GM12878 (cell line): ENCODE data around the gene PTPN13. TPM values are rescaled to one million over a fixed set of nuclear protein-coding genes. Genes with fewer than 3 reads are reported as not detected.

Source experiments
- ATAC-seq: fragments of 200-7000 bp; cut with Tn5 transposase; 3 replicates; pipeline ENCODE4 v1.9.1; 2020; ENCODE audit warnings: mild to moderate bottlenecking, moderate library complexity
- BruUV-seq: library from RNA; stranded (reverse); fragments of 400-500 nt; replicated peaks from 2 replicates; lab custom pipeline; 2021; lab: Mats Ljungman, UMichigan
- CTCF ChIA-PET: fragments of 300-600 bp; sonication (Branson Sonifier 250); formaldehyde crosslinking; extraction: SDS; loops from one replicate; lab custom pipeline; 2021; ENCODE audit warnings: inconsistent platforms; lab: Yijun Ruan, JAX
- POLR2A ChIA-PET: fragments of 350-600 bp; formaldehyde crosslinking; extraction: SDS; loops from one replicate; lab custom pipeline; 2021; ENCODE audit warnings: inconsistent platforms; lab: Charles Lee
- RAD21 ChIA-PET: fragments of 300-600 bp; sonication (Branson Sonifier 250); formaldehyde crosslinking; loops from one replicate; lab custom pipeline; 2023; ENCODE audit warnings: antibody characterized with exemption; ENCODE audit not compliant: unreplicated experiment; lab: Charles Lee
- SMC1A ChIA-PET: fragments of 300-600 bp; sonication (Branson Sonifier 250); formaldehyde crosslinking; loops from one replicate; lab custom pipeline; 2023; ENCODE audit not compliant: unreplicated experiment, uncharacterized antibody; lab: Charles Lee
- DNase-seq: peaks from one replicate; pipeline ENCODE4 v3.0.0-alpha.2; 2011; ENCODE audit warnings: low read depth, low spot score
- FAIRE-seq: peaks from 3 replicates; lab custom pipeline; 2011; peaks lifted over from hg19 to GRCh38; lab: Jason Lieb, UNC
- H2AFZ ChIP-seq: 2 replicates; pipeline ENCODE4 v1.6.0; 2011; ENCODE audit warnings: low read depth, low read length, control low read depth; ENCODE audit not compliant: control insufficient read depth
- H3K27ac ChIP-seq: 2 replicates; pipeline ENCODE4 v1.5.1; 2011; ENCODE audit warnings: control low read depth; ENCODE audit not compliant: control insufficient read depth, insufficient read depth
- H3K27me3 ChIP-seq, 2 experiments: replicated peaks in 1 of 2; 2 replicates each; pipeline versions ENCODE4 v1.6.0 to v1.6.1; 2011; ENCODE audit warnings: low read length in 1 of 2; ENCODE audit not compliant: control insufficient read depth in 2 of 2, insufficient read depth in 2 of 2
- H3K36me3 ChIP-seq, 2 experiments: 2 replicates each; pipeline ENCODE4 v1.5.1; 2011; ENCODE audit warnings: low read length in 1 of 2; ENCODE audit not compliant: control insufficient read depth in 2 of 2, insufficient read depth in 2 of 2
- H3K4me1 ChIP-seq: 2 replicates; pipeline ENCODE4 v1.6.1; 2011; ENCODE audit warnings: mild to moderate bottlenecking, low read length, moderate library complexity, mixed read lengths; ENCODE audit not compliant: control insufficient read depth, insufficient read depth
- H3K4me2 ChIP-seq: 2 replicates; pipeline ENCODE4 v1.6.0; 2011; ENCODE audit warnings: control low read depth; ENCODE audit not compliant: control insufficient read depth, insufficient read depth
- H3K4me3 ChIP-seq: fragments of 200-600 bp; sonication (generic); 2 replicates; pipeline ENCODE4 v1.5.1; 2016
- H3K79me2 ChIP-seq: 2 replicates; pipeline ENCODE4 v1.6.0; 2011; ENCODE audit warnings: low read length; ENCODE audit not compliant: control insufficient read depth, insufficient read depth
- H3K9ac ChIP-seq: 2 replicates; pipeline ENCODE4 v1.8.0; 2011; ENCODE audit warnings: low read length, control low read depth, mixed read lengths; ENCODE audit not compliant: control insufficient read depth, insufficient read depth
- H3K9me3 ChIP-seq: replicated peaks from 3 replicates; pipeline ENCODE4 v1.5.1; 2011; ENCODE audit warnings: mild to moderate bottlenecking, low read length; ENCODE audit not compliant: control insufficient read depth, insufficient read depth
- H4K20me1 ChIP-seq: 2 replicates; pipeline ENCODE4 v1.6.0; 2011; ENCODE audit not compliant: control insufficient read depth, insufficient read depth
- BMI1 ChIP-seq: fragments of 450-650 bp; IDR thresholded peaks from 2 replicates; pipeline ENCODE4 v1.6.1; 2016; ENCODE audit warnings: mild to moderate bottlenecking, moderate library complexity, borderline replicate concordance
- ETV6 ChIP-seq, 2 experiments: fragments of 450-650 bp in 1 of 2; IDR thresholded peaks in 1 of 2; conservative IDR thresholded peaks in 1 of 2; 2 replicates each; pipeline ENCODE4 v1.6.1; 2014; ENCODE audit warnings: antibody characterized with exemption in 1 of 2, borderline replicate concordance in 1 of 2, low read depth in 1 of 2, mild to moderate bottlenecking in 1 of 2, moderate library complexity in 1 of 2
- FOXM1 ChIP-seq: IDR thresholded peaks from 2 replicates; pipeline ENCODE4 v1.6.1; 2012; ENCODE audit warnings: low read depth, mild to moderate bottlenecking, inconsistent platforms, low read length, moderate library complexity
- KLF5 ChIP-seq: fragments of 450-650 bp; IDR thresholded peaks from 2 replicates; pipeline ENCODE4 v1.6.1; 2014; ENCODE audit warnings: mild to moderate bottlenecking; ENCODE audit not compliant: partially characterized antibody
- MTA2 ChIP-seq: fragments of 450-650 bp; IDR thresholded peaks from 2 replicates; pipeline ENCODE4 v1.6.1; 2016; ENCODE audit warnings: low read depth, mild to moderate bottlenecking, moderate library complexity
- SIX5 ChIP-seq: IDR thresholded peaks from 2 replicates; pipeline ENCODE4 v1.6.1; 2011; ENCODE audit warnings: mild to moderate bottlenecking, low read depth, low read length, moderate library complexity; ENCODE audit not compliant: severe bottlenecking
- WRNIP1 ChIP-seq: IDR thresholded peaks from 2 replicates; pipeline ENCODE4 v1.6.1; 2011; ENCODE audit warnings: low read depth, low read length, improper control_type of control experiment, borderline replicate concordance
- YBX1 ChIP-seq: fragments of 450-650 bp; IDR thresholded peaks from 2 replicates; pipeline ENCODE4 v1.6.1; 2016; ENCODE audit warnings: antibody characterized with exemption
- in situ Hi-C: fragments of 300-500 bp; cut with MboI; formaldehyde crosslinking; loops from 9 replicates; pipeline ENCODE4 v1.14.3; 2018; ENCODE audit warnings: mixed read lengths
- intact Hi-C: fragments of 100-400 bp; cut with micrococcal nuclease; formaldehyde crosslinking; loops from one replicate; pipeline ENCODE4 v1.14.2; 2022; ENCODE audit not compliant: unreplicated experiment
- polyA plus RNA-seq, 11 experiments: library from polyadenylated mRNA; depleted of rRNA in 4 of 11; unstranded in 6 of 11; stranded (reverse) in 5 of 11; fragments of >200 nt; fragmentation: Nextera tagmentation in 4 of 11; fragmentation: Illumina TruSeq in 1 of 11; extraction: Ambion mirVana in 4 of 11; extraction: Trizol in 1 of 11; gene quantifications; 1 replicate in 1 of 11; 2 replicates in 10 of 11; pipeline versions ENCODE4 v1.2.1 to v1.2.3, GENCODE V29; 2011 to 2016; ENCODE audit warnings: inconsistent platforms in 2 of 11, missing spikeins in 2 of 11, low read depth in 1 of 11
- total RNA-seq, 4 experiments: library from RNA; depleted of rRNA in 3 of 4; stranded (reverse); fragments of >200 nt in 3 of 4; fragmentation: Illumina TruSeq in 1 of 4; extraction: Trizol in 1 of 4; gene quantifications; 2 replicates each; pipeline versions ENCODE4 v1.2.1 to v1.2.3, GENCODE V29; 2013 to 2021
- TF ChIP-seq, protein P1 (sequence below): fragments of 450-650 bp; IDR thresholded peaks from 2 replicates; pipeline ENCODE4 v1.6.1; 2017; ENCODE audit warnings: mild to moderate bottlenecking
- TF ChIP-seq, protein P2 (sequence below): fragments of 450-650 bp; IDR thresholded peaks from 2 replicates; pipeline ENCODE4 v1.6.1; 2016; ENCODE audit warnings: mild to moderate bottlenecking
- TF ChIP-seq, protein P3 (sequence below): IDR thresholded peaks from 2 replicates; pipeline ENCODE4 v1.6.1; 2011; ENCODE audit warnings: low read depth, mild to moderate bottlenecking, low read length, moderate library complexity, borderline replicate concordance; ENCODE audit errors: extremely low read depth
- TF ChIP-seq, protein P4 (sequence below): fragments of 450-650 bp; formaldehyde crosslinking; IDR thresholded peaks from 2 replicates; pipeline ENCODE4 v1.4.0; 2022; ENCODE audit warnings: mild to moderate bottlenecking, moderate library complexity

Gene PTPN13
- total and polyA plus RNA-seq, 10 of the 15 experiments (the other 5 are each of a cell fraction or from before 2014, with no cell fraction given), result 8.5 to 69.4 (median 33.9) TPM

DNA sequence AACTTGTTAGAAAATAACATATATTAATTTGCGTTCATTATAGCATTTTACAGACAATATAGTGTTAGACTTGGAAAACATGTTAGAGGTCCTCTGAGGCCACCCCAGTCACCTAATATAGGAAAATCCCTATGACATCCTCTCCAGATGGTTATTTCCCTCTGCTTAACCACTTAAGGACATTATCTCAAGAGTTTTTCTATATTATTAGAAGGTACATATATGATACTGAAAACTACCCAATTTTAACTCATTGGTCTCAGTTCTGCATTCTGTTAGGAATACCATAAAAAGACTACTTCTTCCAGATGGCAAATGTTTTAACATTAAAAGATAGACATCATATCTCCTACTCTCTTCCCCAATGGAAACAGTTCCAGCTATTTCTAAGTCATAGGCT lies 21.4 kb downstream of the PTPN13 start (continued):
- TF ChIP-seq, protein P1, sequence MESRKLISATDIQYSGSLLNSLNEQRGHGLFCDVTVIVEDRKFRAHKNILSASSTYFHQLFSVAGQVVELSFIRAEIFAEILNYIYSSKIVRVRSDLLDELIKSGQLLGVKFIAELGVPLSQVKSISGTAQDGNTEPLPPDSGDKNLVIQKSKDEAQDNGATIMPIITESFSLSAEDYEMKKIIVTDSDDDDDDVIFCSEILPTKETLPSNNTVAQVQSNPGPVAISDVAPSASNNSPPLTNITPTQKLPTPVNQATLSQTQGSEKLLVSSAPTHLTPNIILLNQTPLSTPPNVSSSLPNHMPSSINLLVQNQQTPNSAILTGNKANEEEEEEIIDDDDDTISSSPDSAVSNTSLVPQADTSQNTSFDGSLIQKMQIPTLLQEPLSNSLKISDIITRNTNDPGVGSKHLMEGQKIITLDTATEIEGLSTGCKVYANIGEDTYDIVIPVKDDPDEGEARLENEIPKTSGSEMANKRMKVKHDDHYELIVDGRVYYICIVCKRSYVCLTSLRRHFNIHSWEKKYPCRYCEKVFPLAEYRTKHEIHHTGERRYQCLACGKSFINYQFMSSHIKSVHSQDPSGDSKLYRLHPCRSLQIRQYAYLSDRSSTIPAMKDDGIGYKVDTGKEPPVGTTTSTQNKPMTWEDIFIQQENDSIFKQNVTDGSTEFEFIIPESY, result no peak
- TF ChIP-seq ETV6 (conservative IDR thresholded peaks at IDR 0.05 in 1 of 2, IDR thresholded peaks at IDR 0.05 in 1 of 2; ENCODE audit: borderline replicate concordance in 1 of 2, low read depth in 1 of 2) (no peak; a peak in 1 of 4 replicates), YBX1 (no peak), FOXM1 (peak; percentile 67; the same call in 1 of the 2 replicates)
- TF ChIP-seq, protein P2, sequence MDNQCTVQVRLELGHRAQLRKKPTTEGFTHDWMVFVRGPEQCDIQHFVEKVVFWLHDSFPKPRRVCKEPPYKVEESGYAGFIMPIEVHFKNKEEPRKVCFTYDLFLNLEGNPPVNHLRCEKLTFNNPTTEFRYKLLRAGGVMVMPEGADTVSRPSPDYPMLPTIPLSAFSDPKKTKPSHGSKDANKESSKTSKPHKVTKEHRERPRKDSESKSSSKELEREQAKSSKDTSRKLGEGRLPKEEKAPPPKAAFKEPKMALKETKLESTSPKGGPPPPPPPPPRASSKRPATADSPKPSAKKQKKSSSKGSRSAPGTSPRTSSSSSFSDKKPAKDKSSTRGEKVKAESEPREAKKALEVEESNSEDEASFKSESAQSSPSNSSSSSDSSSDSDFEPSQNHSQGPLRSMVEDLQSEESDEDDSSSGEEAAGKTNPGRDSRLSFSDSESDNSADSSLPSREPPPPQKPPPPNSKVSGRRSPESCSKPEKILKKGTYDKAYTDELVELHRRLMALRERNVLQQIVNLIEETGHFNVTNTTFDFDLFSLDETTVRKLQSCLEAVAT, result no peak
- TF ChIP-seq, all 136 proteins: peak for 23

DNA sequence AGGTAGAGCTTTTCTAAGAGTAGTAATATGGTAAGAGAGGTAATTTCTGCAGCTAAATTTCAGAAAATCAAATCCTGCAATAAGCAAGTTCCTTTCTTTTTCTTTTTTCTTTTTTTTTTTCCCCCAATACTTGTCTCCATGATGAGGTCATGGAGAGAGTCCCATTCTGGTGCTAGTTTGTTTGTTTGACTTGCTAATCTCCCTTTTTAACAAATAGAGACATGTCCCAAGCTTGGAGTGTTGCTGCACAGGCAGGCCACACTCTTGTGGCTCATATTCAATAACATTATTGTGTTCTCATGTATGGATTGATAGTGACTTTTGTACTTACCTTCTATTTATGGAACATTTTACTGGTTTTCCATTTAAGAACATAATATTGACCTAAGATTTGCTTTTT lies 25.5 kb downstream of the PTPN13 start:
- Histone ChIP-seq H3K36me3 (no peaks in the 10 kb centered on the region; a peak in 1 of 4 replicates), H3K27me3 (no peaks in the 10 kb centered on the region), H3K9me3 (no peaks in the 10 kb centered on the region), H3K4me2 (no peak overlapping the region), H3K79me2 (no peaks in the 10 kb centered on the region), H3K4me1 (no peaks in the 10 kb centered on the region), H3K27ac (no peak overlapping the region), H4K20me1 (no peaks in the 10 kb centered on the region), H3K4me3 (no peak overlapping the region), H3K9ac (no peak overlapping the region), H2AFZ (no peak overlapping the region)
- TF ChIP-seq WRNIP1, result no peak
- TF ChIP-seq BMI1, result no peak
- TF ChIP-seq, protein P3, sequence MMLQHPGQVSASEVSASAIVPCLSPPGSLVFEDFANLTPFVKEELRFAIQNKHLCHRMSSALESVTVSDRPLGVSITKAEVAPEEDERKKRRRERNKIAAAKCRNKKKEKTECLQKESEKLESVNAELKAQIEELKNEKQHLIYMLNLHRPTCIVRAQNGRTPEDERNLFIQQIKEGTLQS, result no peak
- TF ChIP-seq KLF5, result no peak
- no peak for TF ChIP-seq SIX5
- TF ChIP-seq, protein P4, sequence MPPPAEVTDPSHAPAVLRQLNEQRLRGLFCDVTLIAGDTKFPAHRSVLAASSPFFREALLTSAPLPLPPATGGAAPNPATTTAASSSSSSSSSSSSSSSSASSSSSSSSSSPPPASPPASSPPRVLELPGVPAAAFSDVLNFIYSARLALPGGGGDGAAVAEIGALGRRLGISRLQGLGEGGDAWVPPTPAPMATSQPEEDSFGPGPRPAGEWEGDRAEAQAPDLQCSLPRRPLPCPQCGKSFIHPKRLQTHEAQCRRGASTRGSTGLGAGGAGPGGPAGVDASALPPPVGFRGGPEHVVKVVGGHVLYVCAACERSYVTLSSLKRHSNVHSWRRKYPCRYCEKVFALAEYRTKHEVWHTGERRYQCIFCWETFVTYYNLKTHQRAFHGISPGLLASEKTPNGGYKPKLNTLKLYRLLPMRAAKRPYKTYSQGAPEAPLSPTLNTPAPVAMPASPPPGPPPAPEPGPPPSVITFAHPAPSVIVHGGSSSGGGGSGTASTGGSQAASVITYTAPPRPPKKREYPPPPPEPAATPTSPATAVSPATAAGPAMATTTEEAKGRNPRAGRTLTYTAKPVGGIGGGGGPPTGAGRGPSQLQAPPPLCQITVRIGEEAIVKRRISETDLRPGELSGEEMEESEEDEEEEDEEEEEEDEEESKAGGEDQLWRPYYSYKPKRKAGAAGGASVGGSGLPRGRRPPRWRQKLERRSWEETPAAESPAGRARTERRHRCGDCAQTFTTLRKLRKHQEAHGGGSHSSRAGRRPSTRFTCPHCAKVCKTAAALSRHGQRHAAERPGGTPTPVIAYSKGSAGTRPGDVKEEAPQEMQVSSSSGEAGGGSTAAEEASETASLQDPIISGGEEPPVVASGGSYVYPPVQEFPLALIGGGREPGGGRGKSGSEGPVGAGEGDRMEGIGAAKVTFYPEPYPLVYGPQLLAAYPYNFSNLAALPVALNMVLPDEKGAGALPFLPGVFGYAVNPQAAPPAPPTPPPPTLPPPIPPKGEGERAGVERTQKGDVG, result no peak
- no peak for TF ChIP-seq MTA2
- FAIRE-seq, result no peak
- no TSS peak for BruUV-seq
- intact Hi-C loops (no loop called here), in situ Hi-C loops (no loop called here)
- CTCF ChIA-PET, result interaction anchor here (0.7 to 1.2 kb wide), 2 partner anchors 103 to 121 kb away, joined by 3 to 4 read pairs; no protein-coding TSS in a partner anchor
- DNase-seq, result no peak
- RAD21 ChIA-PET, result interaction anchor here (1.1 to 2.1 kb wide), 2 partner anchors 20 to 24 kb away, joined by 3 to 7 read pairs; no protein-coding TSS in a partner anchor
- SMC1A ChIA-PET, result interaction anchor here (1.1 to 9.0 kb wide), 7 partner anchors 9 to 121 kb away, joined by 3 to 71 read pairs (median 9); partner anchors contain the start of gene PTPN13
- POLR2A ChIA-PET, result interaction anchor here (0.7 to 0.8 kb wide), 2 partner anchors 8 to 26 kb away, joined by 4 read pairs; partner anchors contain the start of gene PTPN13
- ATAC-seq, result no peak
